IMR-90 (cell line): ENCODE results near the gene FOXI1.

Source experiments
- CTCF ChIP-seq: conservative IDR thresholded peaks from 2 replicates; pipeline ENCODE4 v1.5.1; 2012; ENCODE audit warnings: mild to moderate bottlenecking, low read depth, low read length, improper control_type of control experiment
- MXI1 ChIP-seq: IDR thresholded peaks from 2 replicates; pipeline ENCODE4 v1.6.1; 2012; ENCODE audit warnings: low read depth, mild to moderate bottlenecking, low read length, moderate library complexity, borderline replicate concordance
- POLR2A ChIP-seq: IDR thresholded peaks from 2 replicates; pipeline ENCODE4 v1.6.1; 2012; ENCODE audit warnings: mild to moderate bottlenecking, low read depth, low read length

- TF ChIP-seq CTCF (no peak), POLR2A (no peak), MXI1 (no peak)
These were observed 38.8 kb downstream of the FOXI1 start for GRCh38 chr5:170144286-170145023.
